ENCODE results near the gene CERS6. TPM values are rescaled to one million over a fixed set of nuclear protein-coding genes. Genes with fewer than 3 reads are reported as not detected.

The CERS6 gene
- polyA plus RNA-seq, 10 donors = 34.3 to 69.4 (median 42.3) TPM

DNA sequence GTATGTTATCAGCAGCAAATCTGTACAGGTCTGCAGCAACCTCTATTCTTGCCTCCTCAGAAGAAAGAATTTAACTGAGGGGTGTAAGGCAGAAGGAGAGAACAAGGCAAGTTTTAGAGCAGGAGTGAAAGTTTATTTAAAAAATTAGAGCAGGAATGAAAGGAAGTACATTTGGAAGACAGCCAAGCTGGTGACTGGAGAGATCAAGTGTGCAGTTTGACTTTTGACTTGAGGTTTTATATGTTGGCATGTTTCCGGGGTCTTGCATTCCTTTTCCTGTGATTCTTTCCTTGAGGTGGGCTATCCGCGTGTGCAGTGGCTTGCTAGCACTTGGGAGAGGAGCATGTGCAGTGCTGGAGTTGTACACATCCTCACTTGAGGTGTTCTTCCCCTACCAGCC is 16.5 kb upstream of the CERS6 start:
- no peak for DNase-seq

DNA sequence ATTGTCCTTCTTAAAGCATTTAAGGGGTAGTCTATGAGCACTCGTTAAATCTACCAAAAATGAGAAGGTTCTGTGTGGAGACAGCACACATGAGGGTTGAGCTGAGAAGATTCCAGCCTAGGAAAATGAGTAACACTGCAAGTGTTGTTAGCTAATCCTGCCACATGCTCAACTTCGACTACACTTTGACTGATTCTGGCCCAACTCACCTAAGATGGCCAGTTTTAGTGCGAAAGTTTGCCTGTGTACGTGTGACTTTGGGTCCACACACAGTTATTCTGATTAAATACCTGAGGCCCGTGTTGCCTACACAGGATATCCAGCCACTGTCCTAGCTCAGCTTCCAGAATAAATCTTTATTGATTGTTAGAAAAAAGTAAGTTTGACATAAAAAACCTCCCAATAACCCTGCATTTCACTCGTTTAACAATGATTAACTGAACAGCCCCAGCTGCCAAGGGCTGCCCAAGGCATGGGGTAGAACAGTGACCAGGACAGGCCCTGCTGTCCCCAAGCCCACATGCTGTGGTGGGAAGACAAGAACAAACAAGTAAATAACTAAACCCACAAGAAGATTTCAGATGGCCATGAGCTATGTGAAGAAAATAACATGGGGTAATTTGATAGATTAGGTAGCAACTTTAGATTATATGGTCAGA is 14.7 kb upstream of the CERS6 start:
- no peak for DNase-seq

DNA sequence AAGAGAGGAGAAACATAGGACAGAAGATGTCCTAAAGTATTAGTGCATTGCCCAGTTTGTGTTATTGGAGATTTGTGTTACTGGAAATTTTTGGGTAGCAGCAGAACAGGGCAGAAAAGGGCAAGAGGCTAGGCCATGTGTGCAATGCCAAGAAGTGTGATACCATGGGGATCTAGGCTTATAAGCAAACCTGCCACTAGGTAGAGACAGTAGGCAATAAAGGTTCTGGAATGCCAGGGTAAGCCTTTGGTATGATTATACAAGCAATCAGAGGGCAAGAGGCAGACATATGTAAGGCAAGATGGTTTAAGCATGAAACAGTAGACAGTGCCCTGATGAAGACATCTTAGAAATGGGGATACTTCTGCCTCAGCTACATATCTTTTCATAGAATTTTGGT is 12.3 kb upstream of the CERS6 start:
- no peak for DNase-seq

DNA sequence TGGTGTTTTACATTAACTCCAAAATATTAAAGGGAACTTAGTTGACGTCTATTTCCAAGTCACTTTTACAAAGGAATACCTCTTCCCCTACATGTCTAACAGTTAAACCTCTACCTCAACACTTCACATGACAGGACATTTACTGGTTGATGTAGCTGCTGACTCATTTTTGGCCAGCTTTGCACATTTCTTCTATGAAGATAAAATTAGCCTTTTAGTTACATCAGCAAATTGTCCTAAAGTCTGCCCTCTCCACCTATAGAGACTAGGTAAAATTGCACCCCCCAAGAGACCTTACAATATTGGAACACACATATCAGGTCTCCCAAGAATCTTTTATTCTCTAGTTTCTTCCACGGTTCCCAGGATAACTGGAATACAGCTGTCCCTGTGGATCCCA is 10.1 kb upstream of the CERS6 start:
- no peak for DNase-seq

DNA sequence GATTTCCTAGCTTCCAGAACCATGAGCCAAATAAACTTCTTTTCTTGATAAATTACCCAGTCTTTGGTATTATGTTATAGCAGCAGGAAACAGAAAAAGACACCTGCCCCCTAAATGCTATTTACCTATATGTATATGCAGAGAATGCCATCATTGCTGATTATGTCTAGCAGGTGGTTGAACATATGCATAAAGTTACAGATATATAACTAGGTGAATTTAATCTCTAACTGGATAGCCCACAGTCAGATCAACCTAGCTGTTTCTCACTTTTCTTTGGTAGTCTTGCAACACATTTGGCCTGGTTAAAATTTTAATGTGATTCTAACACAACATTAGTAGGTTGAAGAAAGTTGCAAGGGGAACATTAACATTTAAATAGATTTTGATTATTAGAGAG is 7.1 kb upstream of the CERS6 start:
- no peak for DNase-seq

DNA sequence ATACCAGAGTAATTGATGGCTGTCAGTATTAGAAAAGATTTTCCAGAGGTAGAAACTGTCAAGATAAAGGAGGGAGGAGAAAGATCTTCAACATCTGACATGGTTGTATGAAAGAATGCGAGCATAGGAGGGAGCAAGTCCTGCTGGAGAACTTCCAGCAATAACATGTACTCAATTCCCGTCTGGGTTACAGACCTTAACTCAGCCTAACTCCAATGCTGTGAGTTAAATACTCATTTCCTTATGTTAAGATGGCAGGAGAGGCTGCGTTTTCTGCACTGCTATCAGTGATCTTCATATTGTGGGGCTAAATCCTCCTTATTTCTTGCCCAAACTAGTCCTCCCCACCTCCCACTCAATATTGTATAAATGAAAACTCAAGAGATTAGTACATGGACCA is 6.7 kb upstream of the CERS6 start:
- DNase-seq = no peak

DNA sequence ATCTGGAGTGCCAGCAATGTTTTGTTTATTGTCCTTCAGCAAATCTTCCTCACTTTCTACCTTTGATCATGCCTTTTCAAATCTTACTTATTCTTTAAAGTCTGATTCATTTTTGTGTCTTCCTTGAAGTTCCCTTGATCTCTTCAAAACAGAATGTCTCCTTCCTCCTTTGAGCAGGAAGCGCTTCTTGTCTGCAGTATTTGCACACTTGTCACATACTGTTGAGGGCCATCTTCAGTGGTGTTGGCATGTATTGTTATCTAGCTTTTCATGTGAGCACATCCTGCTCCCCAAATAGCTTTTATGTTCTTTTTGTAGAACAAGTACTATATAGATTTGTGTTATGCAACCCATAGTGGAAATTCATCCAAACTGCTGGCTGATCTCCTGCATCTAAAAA is 5.9 kb upstream of the CERS6 start:
- no peak for DNase-seq

DNA sequence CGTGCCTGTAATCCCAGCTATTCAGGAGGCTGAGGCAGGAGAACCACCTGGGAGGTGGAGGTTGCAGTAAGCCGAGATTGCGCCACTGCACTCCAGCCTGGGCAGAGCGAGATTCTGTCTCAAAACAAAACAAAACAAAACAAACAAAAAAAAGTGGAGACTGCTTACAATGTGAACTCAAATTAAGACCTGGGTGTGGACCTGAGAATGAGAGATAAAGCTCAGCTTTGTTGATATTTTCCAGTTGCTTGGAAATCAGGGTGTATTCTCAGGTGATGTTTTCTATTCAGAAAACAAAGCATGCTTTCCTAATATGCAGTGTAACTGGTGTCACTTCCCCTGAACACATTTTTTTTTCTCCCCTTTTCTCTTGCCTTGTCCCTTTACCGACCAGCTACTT is 5.3 kb upstream of the CERS6 start:
- DNase-seq = no peak

DNA sequence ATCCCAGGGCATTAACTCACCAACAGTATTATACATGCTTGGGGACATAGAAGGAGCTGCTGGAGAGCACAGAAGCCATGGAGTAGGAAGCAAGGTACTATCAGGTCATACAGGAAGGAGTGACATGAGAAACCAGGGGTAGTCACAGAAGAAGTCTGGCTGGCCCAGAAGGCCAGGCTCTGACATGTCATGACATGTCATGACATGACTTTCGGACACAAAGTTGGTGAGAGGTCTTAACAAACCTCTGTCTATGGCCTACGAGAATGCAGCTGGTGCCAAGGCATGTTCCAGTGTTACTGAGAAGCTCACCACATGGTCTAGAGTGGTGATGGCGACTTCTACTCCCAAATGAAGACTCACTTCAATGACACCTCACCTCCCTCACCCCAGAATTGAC is 3.3 kb upstream of the CERS6 start:
- DNase-seq = no peak

DNA sequence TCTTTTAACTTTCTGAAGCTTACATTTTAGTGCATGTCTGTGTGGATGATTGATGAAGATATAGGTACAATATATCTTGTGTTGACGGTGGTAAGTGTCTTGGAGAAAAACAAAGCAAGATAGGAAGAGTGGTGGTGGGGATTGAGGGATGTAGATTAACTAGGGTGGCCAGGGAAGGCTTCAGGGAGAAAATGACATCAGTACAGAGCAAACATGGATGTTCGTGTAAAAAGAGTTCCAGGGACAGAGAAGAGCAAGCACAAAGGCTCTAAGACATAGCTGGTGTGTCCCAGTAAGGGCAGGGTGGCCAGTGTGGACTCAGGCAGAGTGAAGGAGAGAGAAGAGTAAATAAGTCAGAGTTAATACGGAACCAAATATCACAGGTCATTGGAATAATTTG is 2.7 kb upstream of the CERS6 start:
- DNase-seq = no peak

DNA sequence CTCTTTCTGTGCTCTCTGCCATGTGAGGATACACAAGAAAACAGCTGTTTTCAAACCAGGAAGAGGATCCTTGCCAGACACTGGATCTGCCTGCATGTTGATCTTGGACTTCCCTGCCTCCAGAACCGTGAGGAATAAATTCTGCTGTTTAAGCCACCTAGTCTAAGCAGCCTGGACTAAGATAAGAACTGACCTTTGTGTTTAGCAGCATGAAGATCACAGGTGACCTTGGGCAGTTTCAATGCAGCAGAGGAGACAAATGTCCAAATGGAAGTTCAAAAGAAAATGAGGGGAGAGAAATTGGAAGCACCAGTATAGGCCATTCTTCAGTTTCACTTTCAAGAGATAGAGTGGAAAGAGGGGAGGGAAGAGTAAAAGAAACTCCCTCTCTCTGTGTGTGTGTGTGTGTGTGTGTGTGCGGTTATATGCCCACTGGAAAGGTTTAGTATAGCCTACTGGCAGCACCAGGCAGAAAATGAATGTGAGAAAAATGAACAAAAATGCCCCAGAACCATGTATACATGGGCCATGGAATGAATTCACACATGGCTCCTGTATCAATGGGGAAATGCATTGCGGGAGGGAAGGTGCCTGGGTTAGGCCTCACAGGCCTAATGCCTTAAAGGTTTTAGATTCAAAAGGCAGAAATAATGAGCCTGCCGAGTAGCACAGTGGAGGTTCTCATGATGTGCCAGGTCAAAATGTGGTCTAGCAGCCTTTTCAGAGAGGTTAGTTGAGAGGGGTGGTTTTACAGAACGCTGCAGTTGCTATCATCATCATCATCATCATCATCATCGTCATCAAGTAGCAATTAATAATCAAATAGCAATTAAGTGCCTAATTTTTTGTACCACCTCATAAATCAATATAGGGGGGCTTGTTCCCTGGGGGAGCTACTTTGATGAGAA is 1.1 kb upstream of the CERS6 start:
- DNase-seq = no peak

DNA sequence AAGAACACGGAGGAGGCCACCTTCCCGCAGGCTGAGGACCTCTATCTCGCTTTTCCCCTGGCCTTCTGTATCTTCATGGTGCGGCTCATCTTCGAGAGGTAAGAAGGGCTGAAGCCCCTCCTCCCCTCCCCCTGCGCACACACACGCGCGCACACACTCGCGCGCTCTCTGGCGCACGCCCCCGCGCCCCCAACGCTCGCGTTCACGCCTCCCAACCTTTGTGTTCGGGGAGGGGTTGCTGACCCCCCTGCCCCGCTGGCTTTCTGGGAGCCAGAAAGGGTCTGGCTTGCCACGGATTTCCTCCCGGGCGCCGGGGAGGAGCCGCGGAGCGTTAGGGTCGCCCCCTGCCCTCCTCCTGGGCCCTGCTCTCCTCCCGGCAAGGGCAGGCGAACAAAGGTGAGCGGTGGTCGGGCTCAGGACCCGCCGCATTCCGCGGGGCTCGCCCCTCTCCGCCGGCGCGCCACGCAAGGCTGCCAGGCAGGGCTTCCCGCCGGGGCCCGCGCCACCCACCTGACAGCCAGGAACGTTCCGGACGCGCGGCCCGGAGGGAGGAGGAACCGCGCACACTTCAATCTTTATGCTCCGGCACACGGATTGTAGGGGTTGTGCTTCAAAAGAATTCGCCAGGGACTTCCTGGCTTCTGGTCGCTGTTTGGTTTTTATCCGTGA is 583 bp downstream of the CERS6 start:
- peak; percentile 28 to 87 (median 72) for DNase-seq

DNA sequence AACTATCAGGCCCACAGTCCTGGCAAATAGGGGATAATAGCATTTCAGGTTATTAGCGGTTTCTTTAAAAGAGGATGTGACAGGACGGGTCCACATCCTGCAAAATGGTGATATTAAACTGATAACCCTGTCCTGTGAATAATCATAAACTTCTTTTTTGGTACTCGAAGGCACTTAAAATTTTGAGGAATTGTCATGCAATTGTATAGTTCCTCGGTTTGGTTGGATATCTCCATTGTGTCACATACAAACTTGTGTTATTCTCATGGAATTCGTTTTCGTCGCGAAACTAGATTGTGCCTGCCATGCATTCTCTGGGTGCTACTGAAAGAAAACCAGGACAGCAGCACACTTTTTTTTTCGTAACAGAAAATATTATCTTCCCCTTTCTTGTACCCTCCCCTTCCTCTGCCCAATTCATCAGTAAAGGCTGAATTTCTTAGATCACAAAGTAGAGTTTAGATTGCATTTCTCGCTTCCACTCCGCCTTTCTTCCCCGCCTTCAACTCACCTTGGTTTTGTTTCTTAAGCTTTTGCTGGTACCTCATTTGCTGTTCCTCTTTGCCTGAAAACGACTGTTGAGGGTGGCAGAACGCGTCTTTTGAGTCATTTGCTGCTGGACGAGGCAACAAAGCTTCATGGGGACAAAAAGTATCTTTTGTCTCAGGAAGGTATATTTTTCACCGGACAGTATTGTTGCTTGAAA is 1.3 kb downstream of the CERS6 start:
- DNase-seq = peak in 1 of 3 donors; percentile 21

DNA sequence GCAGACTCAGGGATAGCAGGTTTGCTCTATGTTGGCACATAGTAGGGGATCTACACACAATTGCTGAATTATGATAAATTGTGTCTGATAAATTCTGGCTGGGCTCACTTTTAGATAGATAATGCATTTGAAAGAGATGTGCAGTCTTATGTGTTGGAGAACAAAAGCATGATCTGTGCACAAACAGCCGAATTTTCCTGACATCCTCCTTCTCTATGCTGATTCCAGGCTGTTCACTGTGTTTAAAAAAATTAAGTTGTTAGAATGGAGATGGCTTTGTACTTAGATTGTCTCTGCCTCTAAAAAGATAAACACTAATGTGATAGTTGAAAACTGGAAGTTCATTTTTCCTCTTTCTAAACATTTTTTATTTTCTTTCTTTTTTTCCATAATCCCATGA is 2.1 kb downstream of the CERS6 start:
- no peak for DNase-seq

DNA sequence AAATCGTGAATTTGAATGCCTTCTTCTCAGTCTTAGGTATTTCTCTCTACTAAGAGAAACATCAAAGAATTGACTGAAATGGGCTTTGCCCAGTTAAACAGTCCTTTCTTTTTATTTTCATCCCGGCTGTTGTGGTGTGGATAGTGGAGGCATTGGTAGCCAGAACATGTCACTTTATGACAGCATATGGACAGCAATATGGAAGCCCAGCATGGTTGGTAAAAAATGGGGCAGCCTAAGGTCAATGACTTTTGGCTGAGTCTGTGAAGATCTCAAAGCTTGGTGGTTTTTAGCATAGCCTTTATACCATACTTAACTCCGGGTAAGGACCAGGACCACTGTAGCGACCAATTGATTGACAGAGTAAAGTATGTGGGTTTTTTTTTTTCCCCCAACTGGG is 3.2 kb downstream of the CERS6 start:
- no peak for DNase-seq

DNA sequence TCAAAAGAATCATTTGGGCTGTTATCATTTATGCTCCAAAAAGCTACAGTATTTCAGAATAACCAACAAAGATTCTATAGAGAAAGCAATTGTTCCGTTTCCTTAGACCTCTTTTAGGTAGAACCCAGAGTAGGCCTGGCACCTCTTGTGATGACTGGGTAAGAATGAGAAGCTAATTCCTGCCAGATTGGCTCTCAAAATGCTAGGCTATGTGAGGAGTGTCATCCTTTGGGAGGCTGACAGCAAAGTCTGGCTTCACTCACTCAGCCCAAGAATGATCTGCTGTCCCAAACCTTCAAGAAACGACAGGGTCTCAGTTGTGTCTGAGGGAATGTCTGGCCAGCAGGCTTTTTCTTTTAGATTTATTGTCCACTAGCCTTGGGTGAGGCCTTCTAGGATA is 4.5 kb downstream of the CERS6 start:
- no peak for DNase-seq

DNA sequence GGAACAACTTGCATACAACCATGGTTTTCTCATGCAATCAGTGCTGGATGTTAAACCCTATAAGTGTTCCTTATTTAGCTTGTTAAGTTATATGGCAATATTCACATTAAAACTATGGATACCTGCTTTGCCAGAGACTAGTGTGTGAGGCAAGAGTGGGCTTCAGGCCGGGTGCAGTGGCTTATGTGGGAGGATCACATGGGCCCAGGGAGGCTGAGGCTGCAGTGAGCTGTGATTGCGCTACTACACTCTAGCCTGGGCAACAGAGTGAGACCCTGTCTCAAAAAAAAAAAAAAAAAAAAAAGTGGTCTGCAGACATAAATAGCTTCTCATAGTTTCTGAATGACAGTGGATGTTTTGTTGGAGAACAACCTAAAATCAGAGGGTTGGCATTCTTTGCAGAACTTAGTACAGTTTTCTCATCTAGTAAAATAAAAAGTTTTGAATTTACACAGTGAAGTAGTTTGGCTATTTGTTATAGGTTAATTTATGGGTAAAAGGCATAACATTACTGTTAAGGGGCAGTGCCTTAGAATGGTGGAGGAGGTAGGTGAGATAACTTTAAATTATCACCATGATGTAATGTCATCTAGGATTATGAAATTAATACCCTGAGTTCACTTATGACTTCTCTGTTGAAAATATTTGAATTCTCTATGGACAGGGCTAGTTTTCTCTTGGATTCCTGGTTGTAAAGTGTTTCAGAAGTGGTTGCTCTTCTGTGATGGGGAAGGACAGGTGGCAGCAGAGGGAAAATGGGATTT is 5.3 kb downstream of the CERS6 start:
- no peak for DNase-seq

DNA sequence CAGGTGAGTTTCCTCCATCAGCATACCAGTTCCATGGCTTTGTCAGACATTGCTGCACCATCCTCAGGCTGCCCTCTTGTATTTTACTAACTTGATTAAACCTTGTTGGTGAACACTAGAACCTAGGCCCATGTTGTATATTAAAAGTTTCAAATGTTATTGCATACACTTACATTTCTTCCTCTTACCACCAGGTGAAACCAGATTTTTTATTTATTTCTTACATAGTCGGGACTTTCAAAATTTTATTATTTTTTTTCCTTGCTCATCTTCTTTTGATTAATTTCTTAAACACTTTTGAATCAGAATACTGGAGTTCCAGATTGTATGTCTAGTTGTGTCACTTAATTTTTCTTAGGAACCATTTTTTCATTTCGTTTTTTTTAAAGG is 5.9 kb downstream of the CERS6 start:
- DNase-seq = no peak

DNA sequence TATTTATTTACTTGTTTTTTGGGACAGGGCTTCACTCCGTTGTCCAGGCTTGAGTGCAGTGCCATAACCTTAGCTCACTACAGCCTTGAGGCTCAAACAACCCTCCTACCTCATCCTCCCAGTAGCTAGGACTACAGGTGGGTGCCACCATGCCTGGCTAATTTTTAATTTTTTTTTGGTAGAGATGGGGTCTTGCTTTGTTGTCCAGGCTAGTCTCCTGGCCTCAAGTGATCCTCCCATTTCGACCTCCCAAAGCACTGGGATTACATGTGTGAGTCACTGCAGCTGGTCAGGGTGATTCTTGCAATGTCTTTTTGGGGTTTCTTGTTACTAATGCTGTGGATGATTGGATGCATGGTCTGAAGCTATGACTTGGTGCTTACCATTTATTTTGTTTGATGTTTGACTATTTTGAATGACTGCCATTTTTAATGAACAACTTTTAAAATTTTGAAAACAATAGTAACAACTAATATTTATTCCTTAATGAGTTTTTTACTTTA is 6.5 kb downstream of the CERS6 start:
- no peak for DNase-seq

DNA sequence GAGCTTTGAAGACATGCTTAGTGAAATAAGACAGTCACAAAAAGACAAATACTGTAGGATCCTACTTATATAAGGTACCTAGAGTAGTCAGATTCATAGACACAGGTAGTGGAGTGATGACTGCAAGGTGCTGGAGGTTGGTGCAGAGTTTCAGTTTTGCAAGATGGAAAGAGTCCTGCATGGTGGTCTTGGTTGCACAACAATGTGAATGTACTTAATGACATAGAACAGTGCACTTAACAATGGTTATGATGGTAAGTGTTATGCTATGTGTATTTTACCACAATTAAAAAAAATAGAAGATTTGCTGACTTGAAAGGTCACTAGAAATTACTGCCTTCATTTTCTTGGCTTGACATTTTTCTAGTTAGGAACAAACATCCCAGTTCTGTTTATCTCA is 9.5 kb downstream of the CERS6 start:
- no peak for DNase-seq

DNA sequence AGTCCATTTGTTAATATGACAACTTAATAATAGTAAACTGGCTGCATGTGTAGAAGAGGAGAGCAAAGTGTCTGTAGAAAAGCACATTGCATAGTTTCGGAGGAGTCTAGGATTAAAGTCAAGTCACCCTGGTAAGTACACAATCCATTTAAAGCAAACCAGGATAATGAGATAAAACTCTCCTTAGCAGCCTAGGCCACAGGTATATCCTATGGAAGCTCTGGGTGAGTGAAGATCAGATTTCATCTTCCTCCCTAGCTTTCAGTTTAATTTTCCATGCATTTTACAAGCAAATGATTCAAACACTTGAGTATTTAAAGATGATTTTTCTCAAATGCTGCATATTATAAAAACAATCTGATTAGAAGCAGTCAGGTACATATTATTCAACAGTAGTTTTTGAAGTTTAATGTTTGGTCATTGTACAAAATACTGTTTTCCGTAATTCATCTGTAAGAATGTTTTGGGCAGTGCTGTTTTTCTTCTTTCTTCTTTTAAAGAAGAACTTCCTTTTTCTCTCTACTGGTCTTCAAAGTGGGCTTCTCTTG is 10.2 kb downstream of the CERS6 start:
- no peak for DNase-seq

All from muscle of back (tissue), 11 donors.